ENCODE results near the gene PHETA2.

Gene PHETA2

GRCh38 chr22:42077486-42078125, 3.6 kb downstream of the PHETA2 start:
- no peak for TF ChIP-seq CREB1 (IDR thresholded peaks at IDR 0.05; ENCODE audit: low read depth)
- no peak for TF ChIP-seq NFIC (IDR thresholded peaks at IDR 0.05)

GRCh38 chr22:42078469-42079318, 4.6 kb downstream of the PHETA2 start:
- TF ChIP-seq EP300 (IDR thresholded peaks at IDR 0.05; ENCODE audit: borderline replicate concordance) (no peak), CREB1 (IDR thresholded peaks at IDR 0.05; ENCODE audit: low read depth) (no peak), USF1 (IDR thresholded peaks at IDR 0.05) (no peak), TCF12 (IDR thresholded peaks at IDR 0.05; ENCODE audit: low read depth) (no peak), NFIC (IDR thresholded peaks at IDR 0.05) (no peak), TEAD4 (IDR thresholded peaks at IDR 0.05) (no peak), EGR1 (IDR thresholded peaks at IDR 0.05) (no peak), YY1 (IDR thresholded peaks at IDR 0.05; ENCODE audit: low read depth) (no peak), RAD21 (IDR thresholded peaks at IDR 0.05; ENCODE audit: low read depth) (no peak), ZBTB7A (IDR thresholded peaks at IDR 0.05; ENCODE audit: low read depth) (no peak), FOXM1 (IDR thresholded peaks at IDR 0.05; ENCODE audit: borderline replicate concordance, low read depth) (no peak), CEBPB (IDR thresholded peaks at IDR 0.05) (no peak)
- TF ChIP-seq, protein P1, sequence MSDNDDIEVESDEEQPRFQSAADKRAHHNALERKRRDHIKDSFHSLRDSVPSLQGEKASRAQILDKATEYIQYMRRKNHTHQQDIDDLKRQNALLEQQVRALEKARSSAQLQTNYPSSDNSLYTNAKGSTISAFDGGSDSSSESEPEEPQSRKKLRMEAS (IDR thresholded peaks at IDR 0.05): no peak

DNA sequence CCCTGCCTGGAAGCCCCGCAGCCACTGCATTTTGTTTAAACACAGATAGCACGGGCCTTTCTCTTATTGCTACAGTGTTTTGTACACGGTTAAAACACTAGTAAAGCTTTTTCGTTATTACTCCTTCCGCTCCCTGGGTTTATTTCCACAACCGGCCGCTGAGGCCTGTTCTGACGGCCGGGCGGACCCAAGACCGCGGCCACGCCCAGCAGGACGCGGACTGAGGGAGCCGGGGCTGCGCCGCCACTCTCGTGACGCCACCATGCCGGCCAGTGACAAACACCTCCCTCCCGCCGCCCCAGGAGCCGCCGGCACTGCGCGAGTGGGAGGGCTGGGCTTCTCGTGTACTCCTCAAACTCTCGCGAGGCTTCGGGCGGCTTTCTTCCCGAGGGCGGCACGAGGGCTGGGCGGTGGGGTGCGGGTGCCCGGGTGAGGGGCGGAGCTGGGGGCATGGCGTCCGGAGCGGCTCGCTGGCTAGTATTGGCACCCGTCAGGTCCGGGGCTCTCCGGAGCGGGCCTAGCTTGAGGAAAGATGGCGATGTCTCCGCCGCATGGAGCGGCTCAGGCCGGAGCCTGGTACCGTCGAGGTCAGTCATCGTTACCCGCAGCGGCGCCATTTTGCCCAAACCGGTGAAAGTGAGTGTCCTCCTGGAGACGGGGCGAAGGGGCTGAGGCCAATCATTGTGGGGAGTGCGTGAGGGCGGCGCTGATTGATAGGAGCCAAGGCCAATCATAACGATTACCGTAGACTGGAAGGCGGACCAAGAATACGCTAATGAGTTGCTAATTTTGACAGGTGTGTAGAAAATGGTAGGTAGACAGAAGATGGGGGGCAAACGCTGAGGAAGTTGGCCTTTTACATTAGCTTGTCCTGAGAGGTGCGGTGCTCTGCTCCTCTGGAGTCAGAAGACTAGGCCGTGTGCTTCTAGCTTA, 5.5 kb downstream of the PHETA2 start, which contains the start of gene SMDT1:
Gene SMDT1, plus strand, starts transcription at position 382 of the 933 bp plus-strand sequence. Its CDS starts 69 bp downstream, at position 451.
- TF ChIP-seq CREB1 (IDR thresholded peaks at IDR 0.05; ENCODE audit: low read depth): peak; percentile 68
- TF ChIP-seq TAF1 (IDR thresholded peaks at IDR 0.05; ENCODE audit: low read depth): peak; percentile 99
- TF ChIP-seq USF1 (IDR thresholded peaks at IDR 0.05): peak; percentile 65
- TF ChIP-seq TEAD4 (IDR thresholded peaks at IDR 0.05): peak; percentile 30; the same call in 1 of the 2 replicates
- no peak for TF ChIP-seq TCF12 (IDR thresholded peaks at IDR 0.05; ENCODE audit: low read depth)
- TF ChIP-seq YY1 (IDR thresholded peaks at IDR 0.05; ENCODE audit: low read depth): peak; percentile 96
- TF ChIP-seq EP300 (IDR thresholded peaks at IDR 0.05; ENCODE audit: borderline replicate concordance): no peak
- TF ChIP-seq, protein P1 (IDR thresholded peaks at IDR 0.05): peak; percentile 88
- no peak for TF ChIP-seq RAD21 (IDR thresholded peaks at IDR 0.05; ENCODE audit: low read depth)

DNA sequence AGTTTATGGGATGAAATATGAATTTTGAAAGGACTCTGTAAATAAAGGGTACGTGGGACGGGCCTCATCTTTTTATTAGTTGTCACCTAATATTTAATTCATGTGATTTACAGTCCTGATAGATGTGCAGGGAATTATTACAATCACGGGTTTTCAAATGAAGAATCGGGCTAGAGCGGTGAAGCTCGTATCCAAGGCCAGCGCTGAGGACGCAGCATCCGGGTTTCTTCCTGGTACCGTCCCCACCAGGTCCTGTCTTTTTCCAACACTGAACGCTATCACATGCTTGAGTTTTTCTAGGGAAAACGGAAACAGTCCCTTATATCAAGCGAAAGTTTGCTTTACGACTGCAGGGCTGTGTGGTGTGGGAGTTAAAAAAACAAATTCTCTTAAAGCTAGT, 6.2 kb downstream of the PHETA2 start:
- TF ChIP-seq ZBTB7A (IDR thresholded peaks at IDR 0.05; ENCODE audit: low read depth) (no peak), RAD21 (IDR thresholded peaks at IDR 0.05; ENCODE audit: low read depth) (no peak), FOXM1 (IDR thresholded peaks at IDR 0.05; ENCODE audit: borderline replicate concordance, low read depth) (no peak), YY1 (IDR thresholded peaks at IDR 0.05; ENCODE audit: low read depth) (no peak), EP300 (IDR thresholded peaks at IDR 0.05; ENCODE audit: borderline replicate concordance) (no peak), TEAD4 (IDR thresholded peaks at IDR 0.05) (no peak), CREB1 (IDR thresholded peaks at IDR 0.05; ENCODE audit: low read depth) (no peak), USF1 (IDR thresholded peaks at IDR 0.05) (no peak), TCF12 (IDR thresholded peaks at IDR 0.05; ENCODE audit: low read depth) (no peak), TAF1 (IDR thresholded peaks at IDR 0.05; ENCODE audit: low read depth) (no peak), CEBPB (IDR thresholded peaks at IDR 0.05) (no peak), EGR1 (IDR thresholded peaks at IDR 0.05) (no peak), NFIC (IDR thresholded peaks at IDR 0.05) (no peak)
- TF ChIP-seq, protein P1 (IDR thresholded peaks at IDR 0.05): no peak
- TF ChIP-seq, protein P2, sequence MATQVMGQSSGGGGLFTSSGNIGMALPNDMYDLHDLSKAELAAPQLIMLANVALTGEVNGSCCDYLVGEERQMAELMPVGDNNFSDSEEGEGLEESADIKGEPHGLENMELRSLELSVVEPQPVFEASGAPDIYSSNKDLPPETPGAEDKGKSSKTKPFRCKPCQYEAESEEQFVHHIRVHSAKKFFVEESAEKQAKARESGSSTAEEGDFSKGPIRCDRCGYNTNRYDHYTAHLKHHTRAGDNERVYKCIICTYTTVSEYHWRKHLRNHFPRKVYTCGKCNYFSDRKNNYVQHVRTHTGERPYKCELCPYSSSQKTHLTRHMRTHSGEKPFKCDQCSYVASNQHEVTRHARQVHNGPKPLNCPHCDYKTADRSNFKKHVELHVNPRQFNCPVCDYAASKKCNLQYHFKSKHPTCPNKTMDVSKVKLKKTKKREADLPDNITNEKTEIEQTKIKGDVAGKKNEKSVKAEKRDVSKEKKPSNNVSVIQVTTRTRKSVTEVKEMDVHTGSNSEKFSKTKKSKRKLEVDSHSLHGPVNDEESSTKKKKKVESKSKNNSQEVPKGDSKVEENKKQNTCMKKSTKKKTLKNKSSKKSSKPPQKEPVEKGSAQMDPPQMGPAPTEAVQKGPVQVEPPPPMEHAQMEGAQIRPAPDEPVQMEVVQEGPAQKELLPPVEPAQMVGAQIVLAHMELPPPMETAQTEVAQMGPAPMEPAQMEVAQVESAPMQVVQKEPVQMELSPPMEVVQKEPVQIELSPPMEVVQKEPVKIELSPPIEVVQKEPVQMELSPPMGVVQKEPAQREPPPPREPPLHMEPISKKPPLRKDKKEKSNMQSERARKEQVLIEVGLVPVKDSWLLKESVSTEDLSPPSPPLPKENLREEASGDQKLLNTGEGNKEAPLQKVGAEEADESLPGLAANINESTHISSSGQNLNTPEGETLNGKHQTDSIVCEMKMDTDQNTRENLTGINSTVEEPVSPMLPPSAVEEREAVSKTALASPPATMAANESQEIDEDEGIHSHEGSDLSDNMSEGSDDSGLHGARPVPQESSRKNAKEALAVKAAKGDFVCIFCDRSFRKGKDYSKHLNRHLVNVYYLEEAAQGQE (IDR thresholded peaks at IDR 0.05; ENCODE audit: low read depth): no peak

- TF ChIP-seq, protein P1 (IDR thresholded peaks at IDR 0.05): no peak
- no peak for TF ChIP-seq EGR1 (IDR thresholded peaks at IDR 0.05)
- TF ChIP-seq ZBTB7A (IDR thresholded peaks at IDR 0.05; ENCODE audit: low read depth): no peak
- TF ChIP-seq TAF1 (IDR thresholded peaks at IDR 0.05; ENCODE audit: low read depth): no peak
- TF ChIP-seq USF1 (IDR thresholded peaks at IDR 0.05): no peak
- no peak for TF ChIP-seq FOXM1 (IDR thresholded peaks at IDR 0.05; ENCODE audit: borderline replicate concordance, low read depth)
Measured at GRCh38 chr22:42083119-42083518, 9.1 kb downstream of the PHETA2 start.

All from Ishikawa (cell line).